ENCODE measurements around the gene FSD1. TPM values are rescaled to one million over a fixed set of nuclear protein-coding genes. Genes with fewer than 3 reads are reported as not detected.

The FSD1 gene
- total RNA-seq, 2 donors from 2014 or later, result 6.4 TPM; not detected in 1

GRCh38 chr19:4359627-4360000 lies 55.2 kb downstream of the FSD1 start:
- peaks cover 0 to 28% of the 10 kb centered on the region in 2 donors for H3K36me3 ChIP-seq
- DNase-seq (ENCODE audit: low spot score), result no peak
- H3K9me3 ChIP-seq, result no peaks in the 10 kb centered on the region
- H3K27ac ChIP-seq, result peak overlapping the region in 1 of 2 donors; percentile 55
- no peak overlapping the region for H3K4me3 ChIP-seq
- WGBS, result 69% methylated on average over 13 of the region's 13 CpGs
- TF ChIP-seq, protein P1, sequence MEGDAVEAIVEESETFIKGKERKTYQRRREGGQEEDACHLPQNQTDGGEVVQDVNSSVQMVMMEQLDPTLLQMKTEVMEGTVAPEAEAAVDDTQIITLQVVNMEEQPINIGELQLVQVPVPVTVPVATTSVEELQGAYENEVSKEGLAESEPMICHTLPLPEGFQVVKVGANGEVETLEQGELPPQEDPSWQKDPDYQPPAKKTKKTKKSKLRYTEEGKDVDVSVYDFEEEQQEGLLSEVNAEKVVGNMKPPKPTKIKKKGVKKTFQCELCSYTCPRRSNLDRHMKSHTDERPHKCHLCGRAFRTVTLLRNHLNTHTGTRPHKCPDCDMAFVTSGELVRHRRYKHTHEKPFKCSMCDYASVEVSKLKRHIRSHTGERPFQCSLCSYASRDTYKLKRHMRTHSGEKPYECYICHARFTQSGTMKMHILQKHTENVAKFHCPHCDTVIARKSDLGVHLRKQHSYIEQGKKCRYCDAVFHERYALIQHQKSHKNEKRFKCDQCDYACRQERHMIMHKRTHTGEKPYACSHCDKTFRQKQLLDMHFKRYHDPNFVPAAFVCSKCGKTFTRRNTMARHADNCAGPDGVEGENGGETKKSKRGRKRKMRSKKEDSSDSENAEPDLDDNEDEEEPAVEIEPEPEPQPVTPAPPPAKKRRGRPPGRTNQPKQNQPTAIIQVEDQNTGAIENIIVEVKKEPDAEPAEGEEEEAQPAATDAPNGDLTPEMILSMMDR (IDR thresholded peaks at IDR 0.05), result no peak
- no peak for TF ChIP-seq POLR2A (IDR thresholded peaks at IDR 0.05)
- no peak for TF ChIP-seq POLR2AphosphoS5 (IDR thresholded peaks at IDR 0.05)
- H3K4me1 ChIP-seq (replicated peaks), result no peaks in the 10 kb centered on the region
- intact Hi-C loops (cut with DNase I), result no loop called here
- H3K27me3 ChIP-seq (replicated peaks; ENCODE audit: insufficient read depth), result no peaks in the 10 kb centered on the region

GRCh38 chr19:4360081-4360569 lies 55.7 kb downstream of the FSD1 start:
- WGBS, result 48% methylated on average over 9 of the region's 9 CpGs

DNA sequence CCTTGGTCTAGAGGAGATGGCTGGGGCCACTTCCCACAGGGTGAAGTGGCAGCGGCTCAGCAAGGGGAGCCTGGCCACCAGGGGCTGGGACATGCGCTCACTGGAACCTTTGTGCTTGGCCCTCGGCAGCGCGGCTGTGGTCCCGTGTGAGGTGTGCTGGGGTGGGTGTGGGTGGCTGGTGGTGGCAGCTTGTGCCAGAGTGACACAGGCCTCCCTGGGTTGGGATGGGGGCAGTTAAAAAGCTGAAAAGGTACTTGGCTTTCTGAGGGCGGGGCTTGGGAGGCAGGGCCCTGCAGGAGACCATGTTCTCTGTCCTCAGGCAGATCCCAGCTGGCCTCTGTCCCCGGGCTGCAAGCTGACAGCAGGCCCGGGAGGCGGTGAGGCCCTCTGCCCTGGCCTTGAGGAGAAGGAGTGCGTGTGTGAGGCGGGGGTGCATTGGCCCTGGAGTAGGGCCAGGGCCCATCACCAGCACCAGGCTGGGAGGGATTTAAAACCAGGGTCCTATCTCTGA lies 56.3 kb downstream of the FSD1 start:
- no peaks in the 10 kb centered on the region for H3K4me1 ChIP-seq (replicated peaks)
- intact Hi-C loops (cut with DNase I), result no loop called here
- H3K9me3 ChIP-seq, result no peaks in the 10 kb centered on the region
- no peak for DNase-seq (ENCODE audit: low spot score)
- no peak overlapping the region for H3K4me3 ChIP-seq
- 69% methylated on average over 11 of the region's 12 CpGs for WGBS
- TF ChIP-seq, protein P1 (IDR thresholded peaks at IDR 0.05), result no peak
- TF ChIP-seq POLR2A (IDR thresholded peaks at IDR 0.05) (no peak), POLR2AphosphoS5 (IDR thresholded peaks at IDR 0.05) (no peak)
- peaks cover 0 to 28% of the 10 kb centered on the region in 2 donors for H3K36me3 ChIP-seq
- no peaks in the 10 kb centered on the region for H3K27me3 ChIP-seq (replicated peaks; ENCODE audit: insufficient read depth)
- peak overlapping the region; percentile 36 to 55 for H3K27ac ChIP-seq

More at GRCh38 chr19:4360081-4360569, 55.7 kb downstream of the FSD1 start:
- intact Hi-C loops (cut with DNase I), result no loop called here
- Histone ChIP-seq H3K4me1 (replicated peaks) (no peaks in the 10 kb centered on the region), H3K27me3 (replicated peaks; ENCODE audit: insufficient read depth) (no peaks in the 10 kb centered on the region), H3K27ac (peak overlapping the region; percentile 36 to 55), H3K9me3 (no peaks in the 10 kb centered on the region), H3K4me3 (no peak overlapping the region), H3K36me3 (peaks cover 0 to 28% of the 10 kb centered on the region in 2 donors)
- no peak for TF ChIP-seq POLR2A (IDR thresholded peaks at IDR 0.05)
- TF ChIP-seq POLR2AphosphoS5 (IDR thresholded peaks at IDR 0.05), result no peak
- TF ChIP-seq, protein P1 (IDR thresholded peaks at IDR 0.05), result no peak
- DNase-seq (ENCODE audit: low spot score), result no peak

GRCh38 chr19:4361152-4362046 lies 57.0 kb downstream of the FSD1 start:
- Histone ChIP-seq H3K36me3 (peaks cover 0 to 28% of the 10 kb centered on the region in 2 donors), H3K9me3 (no peaks in the 10 kb centered on the region), H3K4me3 (no peak overlapping the region), H3K27me3 (replicated peaks; ENCODE audit: insufficient read depth) (no peaks in the 10 kb centered on the region), H3K4me1 (replicated peaks) (no peaks in the 10 kb centered on the region), H3K27ac (peak overlapping the region; percentile 26 to 55)
- no peak for TF ChIP-seq POLR2A (IDR thresholded peaks at IDR 0.05)
- TF ChIP-seq, protein P1 (IDR thresholded peaks at IDR 0.05), result no peak
- no peak for TF ChIP-seq POLR2AphosphoS5 (IDR thresholded peaks at IDR 0.05)
- intact Hi-C loops (cut with DNase I), result no loop called here
- DNase-seq (ENCODE audit: low spot score), result no peak
- 72% methylated on average over 33 of the region's 50 CpGs for WGBS

All from prostate gland (tissue), 2 donors.